Measurements from ENCODE around the gene PLA2R1.
"Not testable (repeated sequence)": the region's sequence is repeated elsewhere in the genome, so short reads cannot be mapped to it uniquely, and the experiment has no call there.

The PLA2R1 gene

GRCh38 chr2:160043265-160043664, 19.1 kb downstream of the PLA2R1 start:
- Histone ChIP-seq H3K9ac (ENCODE audit: low read length) (no peak overlapping the region), H3K36me3 (ENCODE audit: insufficient read depth, low read length) (peaks cover 11% of the 10 kb centered on the region), H3K27ac (ENCODE audit: low read depth, low read length) (no peak overlapping the region)

GRCh38 chr2:160042054-160042453, 20.4 kb downstream of the PLA2R1 start:
- peaks cover 18% of the 10 kb centered on the region for H3K4me1 ChIP-seq (ENCODE audit: insufficient read depth, low read length)
- H3K36me3 ChIP-seq (ENCODE audit: insufficient read depth, low read length), result peaks cover 16% of the 10 kb centered on the region
- no peak overlapping the region for H3K9ac ChIP-seq (ENCODE audit: low read length)
- no peak overlapping the region for H3K4me3 ChIP-seq (ENCODE audit: low read depth in 1 of 2, low read length in 2 of 2)
- H3K9me3 ChIP-seq (ENCODE audit: low read length), result no peaks in the 10 kb centered on the region
- H3K27ac ChIP-seq (ENCODE audit: low read depth, low read length), result no peak overlapping the region
- H3K27me3 ChIP-seq (ENCODE audit: control insufficient read depth in 1 of 2, insufficient read depth in 2 of 2, low read length in 2 of 2), result no peaks in the 10 kb centered on the region

More at GRCh38 chr2:160043265-160043664, 19.1 kb downstream of the PLA2R1 start:
- no peak overlapping the region for H3K4me3 ChIP-seq (ENCODE audit: low read depth in 1 of 2, low read length in 2 of 2)
- H3K27me3 ChIP-seq (ENCODE audit: control insufficient read depth in 1 of 2, insufficient read depth in 2 of 2, low read length in 2 of 2), result no peaks in the 10 kb centered on the region
- H3K9me3 ChIP-seq (ENCODE audit: low read length), result no peaks in the 10 kb centered on the region
- peaks cover 18% of the 10 kb centered on the region for H3K4me1 ChIP-seq (ENCODE audit: insufficient read depth, low read length)

- Histone ChIP-seq H3K4me3 (ENCODE audit: low read depth in 1 of 2, low read length in 2 of 2) (no peak overlapping the region), H3K27ac (ENCODE audit: low read depth, low read length) (no peak overlapping the region), H3K36me3 (ENCODE audit: insufficient read depth, low read length) (peaks cover 16% of the 10 kb centered on the region), H3K27me3 (ENCODE audit: control insufficient read depth in 1 of 2, insufficient read depth in 2 of 2, low read length in 2 of 2) (no peaks in the 10 kb centered on the region), H3K9me3 (ENCODE audit: low read length) (no peaks in the 10 kb centered on the region), H3K9ac (ENCODE audit: low read length) (no peak overlapping the region), H3K4me1 (ENCODE audit: insufficient read depth, low read length) (peaks cover 18% of the 10 kb centered on the region)
These were observed 21.3 kb downstream of the PLA2R1 start for GRCh38 chr2:160041091-160041490.

- Histone ChIP-seq H3K9me3 (ENCODE audit: low read length) (no peaks in the 10 kb centered on the region), H3K4me1 (ENCODE audit: insufficient read depth, low read length) (peaks cover 18% of the 10 kb centered on the region), H3K27me3 (ENCODE audit: control insufficient read depth in 1 of 2, insufficient read depth in 2 of 2, low read length in 2 of 2) (no peaks in the 10 kb centered on the region), H3K4me3 (ENCODE audit: low read depth in 1 of 2, low read length in 2 of 2) (no peak overlapping the region), H3K27ac (ENCODE audit: low read depth, low read length) (no peak overlapping the region), H3K36me3 (ENCODE audit: insufficient read depth, low read length) (peaks cover 10% of the 10 kb centered on the region), H3K9ac (ENCODE audit: low read length) (no peak overlapping the region)
These were observed 23.1 kb downstream of the PLA2R1 start for GRCh38 chr2:160039166-160039903.

GRCh38 chr2:160038662-160039061, 23.8 kb downstream of the PLA2R1 start:
- not testable (repeated sequence) for H3K27me3 ChIP-seq (ENCODE audit: control insufficient read depth in 1 of 2, insufficient read depth in 2 of 2, low read length in 2 of 2); H3K9me3 ChIP-seq (ENCODE audit: low read length); H3K36me3 ChIP-seq (ENCODE audit: insufficient read depth, low read length); H3K9ac ChIP-seq (ENCODE audit: low read length); H3K27ac ChIP-seq (ENCODE audit: low read depth, low read length); H3K4me3 ChIP-seq (ENCODE audit: low read depth in 1 of 2, low read length in 2 of 2)
- peaks cover 18% of the 10 kb centered on the region for H3K4me1 ChIP-seq (ENCODE audit: insufficient read depth, low read length)

GRCh38 chr2:160036736-160037135, 25.7 kb downstream of the PLA2R1 start:
- H3K27ac ChIP-seq (ENCODE audit: low read depth, low read length), result no peak overlapping the region
- no peak overlapping the region for H3K4me3 ChIP-seq (ENCODE audit: low read depth in 1 of 2, low read length in 2 of 2)
- H3K36me3 ChIP-seq (ENCODE audit: insufficient read depth, low read length), result peaks cover 7% of the 10 kb centered on the region
- H3K9ac ChIP-seq (ENCODE audit: low read length), result no peak overlapping the region
- no peaks in the 10 kb centered on the region for H3K9me3 ChIP-seq (ENCODE audit: low read length)
- H3K4me1 ChIP-seq (ENCODE audit: insufficient read depth, low read length), result peaks cover 18% of the 10 kb centered on the region
- no peaks in the 10 kb centered on the region for H3K27me3 ChIP-seq (ENCODE audit: control insufficient read depth in 1 of 2, insufficient read depth in 2 of 2, low read length in 2 of 2)

- H3K27ac ChIP-seq (ENCODE audit: low read depth, low read length), result no peak overlapping the region
- H3K4me3 ChIP-seq (ENCODE audit: low read depth in 1 of 2, low read length in 2 of 2), result no peak overlapping the region
- H3K9me3 ChIP-seq (ENCODE audit: low read length), result no peaks in the 10 kb centered on the region
- peaks cover 7% of the 10 kb centered on the region for H3K36me3 ChIP-seq (ENCODE audit: insufficient read depth, low read length)
- peaks cover 9% of the 10 kb centered on the region for H3K4me1 ChIP-seq (ENCODE audit: insufficient read depth, low read length)
- H3K9ac ChIP-seq (ENCODE audit: low read length), result no peak overlapping the region
- H3K27me3 ChIP-seq (ENCODE audit: control insufficient read depth in 1 of 2, insufficient read depth in 2 of 2, low read length in 2 of 2), result no peaks in the 10 kb centered on the region
These were observed 27.3 kb downstream of the PLA2R1 start for GRCh38 chr2:160035125-160035524.

- Histone ChIP-seq H3K9me3 (ENCODE audit: low read length) (no peaks in the 10 kb centered on the region), H3K4me1 (ENCODE audit: insufficient read depth, low read length) (peaks cover 4% of the 10 kb centered on the region), H3K27ac (ENCODE audit: low read depth, low read length) (no peak overlapping the region), H3K4me3 (ENCODE audit: low read depth in 1 of 2, low read length in 2 of 2) (no peak overlapping the region), H3K27me3 (ENCODE audit: control insufficient read depth in 1 of 2, insufficient read depth in 2 of 2, low read length in 2 of 2) (no peaks in the 10 kb centered on the region), H3K36me3 (ENCODE audit: insufficient read depth, low read length) (peaks cover 7% of the 10 kb centered on the region), H3K9ac (ENCODE audit: low read length) (no peak overlapping the region)
These were observed 28.0 kb downstream of the PLA2R1 start for GRCh38 chr2:160034396-160034795.

- Histone ChIP-seq H3K4me1 (ENCODE audit: insufficient read depth, low read length) (no peaks in the 10 kb centered on the region), H3K27me3 (ENCODE audit: control insufficient read depth in 1 of 2, insufficient read depth in 2 of 2, low read length in 2 of 2) (no peaks in the 10 kb centered on the region), H3K36me3 (ENCODE audit: insufficient read depth, low read length) (peaks cover 7% of the 10 kb centered on the region), H3K9me3 (ENCODE audit: low read length) (no peaks in the 10 kb centered on the region), H3K9ac (ENCODE audit: low read length) (no peak overlapping the region), H3K4me3 (ENCODE audit: low read depth in 1 of 2, low read length in 2 of 2) (no peak overlapping the region), H3K27ac (ENCODE audit: low read depth, low read length) (no peak overlapping the region)
These were observed 28.6 kb downstream of the PLA2R1 start for GRCh38 chr2:160033732-160034392.

GRCh38 chr2:160029270-160029628, 33.2 kb downstream of the PLA2R1 start:
- Histone ChIP-seq H3K4me1 (ENCODE audit: insufficient read depth, low read length) (no peaks in the 10 kb centered on the region), H3K9me3 (ENCODE audit: low read length) (no peaks in the 10 kb centered on the region), H3K4me3 (ENCODE audit: low read depth in 1 of 2, low read length in 2 of 2) (no peak overlapping the region), H3K36me3 (ENCODE audit: insufficient read depth, low read length) (no peaks in the 10 kb centered on the region), H3K27me3 (ENCODE audit: control insufficient read depth in 1 of 2, insufficient read depth in 2 of 2, low read length in 2 of 2) (no peaks in the 10 kb centered on the region), H3K27ac (ENCODE audit: low read depth, low read length) (no peak overlapping the region), H3K9ac (ENCODE audit: low read length) (no peak overlapping the region)

GRCh38 chr2:160028431-160029269, 33.8 kb downstream of the PLA2R1 start:
- no peaks in the 10 kb centered on the region for H3K9me3 ChIP-seq (ENCODE audit: low read length)
- H3K9ac ChIP-seq (ENCODE audit: low read length), result no peak overlapping the region
- H3K4me1 ChIP-seq (ENCODE audit: insufficient read depth, low read length), result no peaks in the 10 kb centered on the region
- no peaks in the 10 kb centered on the region for H3K36me3 ChIP-seq (ENCODE audit: insufficient read depth, low read length)
- H3K4me3 ChIP-seq (ENCODE audit: low read depth in 1 of 2, low read length in 2 of 2), result no peak overlapping the region
- no peak overlapping the region for H3K27ac ChIP-seq (ENCODE audit: low read depth, low read length)
- no peaks in the 10 kb centered on the region for H3K27me3 ChIP-seq (ENCODE audit: control insufficient read depth in 1 of 2, insufficient read depth in 2 of 2, low read length in 2 of 2)
